HCT116 (cell line): ENCODE data around the gene ASF1A. TPM values are rescaled to one million over a fixed set of nuclear protein-coding genes. Genes with fewer than 3 reads are reported as not detected.

Experiments used
- ATAC-seq: fragments of 200-7000 bp; cut with Tn5 transposase; 2 replicates; pipeline ENCODE4 v1.9.1; 2020; ENCODE audit warnings: mild to moderate bottlenecking, moderate library complexity
- BruUV-seq: library from RNA; stranded (reverse); fragments of 400-500 nt; replicated peaks from 2 replicates; lab custom pipeline; 2021; lab: Mats Ljungman, UMichigan
- CTCF ChIA-PET: fragments of 300-600 bp; sonication (Branson Sonifier 250); formaldehyde crosslinking; loops from one replicate; lab custom pipeline; 2021; ENCODE audit warnings: antibody characterized with exemption; lab: Charles Lee
- POLR2A ChIA-PET: fragments of 300-600, 350-600 bp; sonication (Branson Sonifier 250); formaldehyde crosslinking; loops from one replicate; lab custom pipeline; 2021; ENCODE audit warnings: antibody characterized with exemption; lab: Charles Lee
- RAD21 ChIA-PET, 2 experiments: fragments of 300-600 bp; sonication (Branson Sonifier 250); formaldehyde crosslinking; loops; one replicate each; lab custom pipeline; 2023; ENCODE audit warnings: low total read pairs in 2 of 2; ENCODE audit not compliant: uncharacterized antibody in 2 of 2, unreplicated experiment in 2 of 2, low non-redundant PET in 1 of 2; lab: Charles Lee
- DNase-seq: peaks from one replicate; pipeline ENCODE4 v3.0.0-alpha.2; 2010; ENCODE audit warnings: low read depth, low spot score
- H2AFZ ChIP-seq: fragments of 200-600 bp; shearing (Covaris generic), sonication (generic); 2 replicates; pipeline ENCODE4 v1.6.1; 2017; ENCODE audit warnings: low read depth, mixed run types, mixed read lengths, antibody characterized with exemption, low read length; ENCODE audit not compliant: poor library complexity, severe bottlenecking
- H3K27ac ChIP-seq: 2 replicates; pipeline ENCODE4 v1.5.1; 2012; ENCODE audit warnings: low read depth, low read length
- H3K27me3 ChIP-seq: fragments of 200-600 bp; sonication (generic); 2 replicates; pipeline ENCODE4 v1.6.1; 2016; ENCODE audit warnings: mixed run types, low read length, mixed read lengths; ENCODE audit not compliant: insufficient read depth
- H3K36me3 ChIP-seq, 2 experiments: fragments of 200-500 bp in 1 of 2; fragments of 200-600 bp in 1 of 2; sonication (Bioruptor generic) in 1 of 2; sonication (generic) in 1 of 2; 2 replicates each; pipeline versions ENCODE4 v1.5.1 to v1.6.1; 2014 to 2016; ENCODE audit warnings: low read length in 2 of 2, inconsistent platforms in 1 of 2, mixed read lengths in 1 of 2, mixed run types in 1 of 2; ENCODE audit not compliant: insufficient read depth in 2 of 2, control insufficient read depth in 1 of 2
- H3K4me1 ChIP-seq, 2 experiments: fragments of 200-600 bp in 1 of 2; sonication (generic) in 1 of 2; 2 replicates each; pipeline versions ENCODE4 v1.5.1 to v1.6.1; 2012 to 2017; ENCODE audit warnings: low read length in 2 of 2, inconsistent platforms in 1 of 2, mild to moderate bottlenecking in 1 of 2, mixed read lengths in 1 of 2, mixed run types in 1 of 2, moderate library complexity in 1 of 2; ENCODE audit not compliant: insufficient read depth in 2 of 2, control insufficient read depth in 1 of 2
- H3K4me2 ChIP-seq: fragments of 200-600 bp; sonication (generic); 2 replicates; pipeline ENCODE4 v1.6.1; 2017; ENCODE audit warnings: mixed run types, low read length, mixed read lengths
- H3K4me3 ChIP-seq, 2 experiments: fragments of 200-600 bp in 1 of 2; sonication (generic) in 1 of 2; replicated peaks in 1 of 2; 2 replicates each; pipeline ENCODE4 v1.5.1; 2011 to 2016; ENCODE audit warnings: low read length in 2 of 2, control low read depth in 1 of 2, low read depth in 1 of 2, mild to moderate bottlenecking in 1 of 2, mixed read lengths in 1 of 2, mixed run types in 1 of 2
- H3K79me2 ChIP-seq: fragments of 200-600 bp; sonication (generic); 2 replicates; pipeline ENCODE4 v1.6.1; 2017; ENCODE audit warnings: mild to moderate bottlenecking, mixed run types, low read length, moderate library complexity, mixed read lengths; ENCODE audit not compliant: insufficient read depth
- H3K9ac ChIP-seq: fragments of 200-600 bp; sonication (generic); 2 replicates; pipeline ENCODE4 v1.6.1; 2016; ENCODE audit warnings: low read length, mixed read lengths
- H3K9me2 ChIP-seq: fragments of 200-600 bp; sonication (generic), shearing (Covaris generic); 2 replicates; pipeline ENCODE4 v1.6.1; 2017; ENCODE audit warnings: mixed run types, mild to moderate bottlenecking, moderate library complexity; ENCODE audit not compliant: insufficient read depth
- H3K9me3 ChIP-seq, 2 experiments: fragments of 200-500 bp in 1 of 2; fragments of 200-600 bp in 1 of 2; sonication (Bioruptor generic) in 1 of 2; sonication (generic) in 1 of 2; 2 replicates each; pipeline ENCODE4 v1.6.1; 2014 to 2017; ENCODE audit warnings: low read length in 2 of 2, mixed read lengths in 2 of 2, inconsistent platforms in 1 of 2, low read depth in 1 of 2, mild to moderate bottlenecking in 1 of 2, mixed run types in 1 of 2, moderate library complexity in 1 of 2; ENCODE audit not compliant: control insufficient read depth in 1 of 2, insufficient read depth in 1 of 2
- H4K20me1 ChIP-seq: fragments of 200-600 bp; sonication (generic), shearing (Covaris generic); 2 replicates; pipeline ENCODE4 v1.6.1; 2017; ENCODE audit warnings: mixed run types, mild to moderate bottlenecking, moderate library complexity; ENCODE audit not compliant: insufficient read depth
- CBX3 ChIP-seq: IDR thresholded peaks from 2 replicates; pipeline ENCODE4 v1.6.1; 2012; ENCODE audit warnings: low read depth
- CEBPB ChIP-seq: IDR thresholded peaks from 2 replicates; pipeline ENCODE4 v1.6.1; 2012; ENCODE audit warnings: low read depth
- EGR1 ChIP-seq: IDR thresholded peaks from 2 replicates; pipeline ENCODE4 v1.6.1; 2012; ENCODE audit warnings: low read depth
- EZH2 ChIP-seq: fragments of 200-600 bp; sonication (generic); IDR thresholded peaks from 2 replicates; pipeline ENCODE4 v1.6.1; 2017; ENCODE audit warnings: antibody characterized with exemption, mixed run types
- EZH2phosphoT487 ChIP-seq: fragments of 200-600 bp; IDR thresholded peaks from 2 replicates; pipeline ENCODE4 v1.6.1; 2018; ENCODE audit warnings: antibody characterized with exemption, borderline replicate concordance
- FOSL1 ChIP-seq: IDR thresholded peaks from 2 replicates; pipeline ENCODE4 v1.6.1; 2012; ENCODE audit warnings: low read depth
- JUND ChIP-seq: IDR thresholded peaks from 2 replicates; pipeline ENCODE4 v1.6.1; 2012
- POLR2A ChIP-seq: IDR thresholded peaks from 2 replicates; pipeline ENCODE4 v1.7.0; 2011; ENCODE audit warnings: borderline replicate concordance; ENCODE audit not compliant: insufficient read depth, insufficient read length; ENCODE audit errors: extremely low read depth
- RAD21 ChIP-seq: IDR thresholded peaks from 2 replicates; pipeline ENCODE4 v1.6.1; 2012; ENCODE audit warnings: low read depth, mild to moderate bottlenecking
- TCF7L2 ChIP-seq: IDR thresholded peaks from 2 replicates; pipeline ENCODE4 v1.7.0; 2011; ENCODE audit warnings: borderline replicate concordance, inconsistent platforms; ENCODE audit not compliant: insufficient read depth, insufficient read length; ENCODE audit errors: extremely low read depth
- ZNF274 ChIP-seq: fragments of 200-500 bp; sonication (Bioruptor generic); IDR thresholded peaks from 2 replicates; pipeline ENCODE4 v1.6.1; 2014; ENCODE audit warnings: mild to moderate bottlenecking, low read depth, low read length, inconsistent platforms
- intact Hi-C: fragments of 100-400 bp; cut with micrococcal nuclease; formaldehyde crosslinking; loops from 2 replicates; pipeline ENCODE4 v1.10.0; 2022
- total RNA-seq: library from RNA; stranded (reverse); gene quantifications from one replicate; pipeline ENCODE4 v1.2.1, GENCODE V29; 2021; ENCODE audit not compliant: unreplicated experiment
- TF ChIP-seq, protein P1 (sequence below): IDR thresholded peaks from 2 replicates; pipeline ENCODE4 v1.6.1; 2011; ENCODE audit warnings: mild to moderate bottlenecking, low read length, moderate library complexity; ENCODE audit not compliant: insufficient replicate concordance; ENCODE audit errors: extremely low read depth
- TF ChIP-seq, protein P2 (sequence below): IDR thresholded peaks from 2 replicates; pipeline ENCODE4 v1.6.1; 2012
- TF ChIP-seq, protein P3 (sequence below): IDR thresholded peaks from 2 replicates; pipeline ENCODE4 v1.6.1; 2012

Gene ASF1A
- total RNA-seq, 1 experiment from 2014 or later = 23.3 TPM

DNA sequence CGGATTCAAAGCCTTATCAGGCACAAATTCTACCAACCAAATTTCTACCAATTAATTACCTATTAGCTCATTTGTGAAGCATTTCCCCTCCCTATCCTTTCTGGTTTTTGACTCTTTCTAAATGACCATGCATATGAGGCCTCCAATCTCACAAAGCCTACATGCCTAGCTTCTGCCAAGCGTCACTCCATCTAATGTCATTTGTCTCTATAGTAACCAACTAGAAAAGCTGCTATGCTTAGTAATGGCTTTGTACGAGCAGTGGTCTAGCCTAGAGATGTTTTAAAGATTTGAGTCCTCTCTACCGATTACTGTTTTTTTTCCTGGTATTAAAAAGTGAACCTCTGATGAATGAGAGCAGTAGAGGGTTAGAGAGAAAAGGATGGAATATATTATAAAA, 4.8 kb upstream of the ASF1A start:
- Histone ChIP-seq H3K9me2 (no peaks in the 10 kb centered on the region), H3K4me3 (no peak overlapping the region), H2AFZ (no peak overlapping the region), H3K4me1 (peaks cover 4 to 8% of the 10 kb centered on the region in 2 experiments; a peak in 3 of 4 replicates), H3K27me3 (no peaks in the 10 kb centered on the region), H3K9me3 (no peaks in the 10 kb centered on the region), H3K27ac (no peak overlapping the region), H4K20me1 (no peaks in the 10 kb centered on the region), H3K4me2 (no peak overlapping the region), H3K79me2 (peaks cover 28% of the 10 kb centered on the region), H3K9ac (no peak overlapping the region), H3K36me3 (no peaks in the 10 kb centered on the region)
- intact Hi-C loops = no loop called here
- ChIA-PET RAD21 (no interaction called here), CTCF (interaction anchor here (1.1 kb wide), 1 partner anchor 324 kb away, joined by 3 read pairs; no protein-coding TSS in a partner anchor), POLR2A (no interaction called here)
- DNase-seq (no peak), ATAC-seq (no peak)
- no TSS peak for BruUV-seq
- TF ChIP-seq ZNF274 (no peak), RAD21 (no peak), POLR2A (no peak), JUND (no peak), EGR1 (no peak)
- TF ChIP-seq, all 23 proteins: peak for 0

DNA sequence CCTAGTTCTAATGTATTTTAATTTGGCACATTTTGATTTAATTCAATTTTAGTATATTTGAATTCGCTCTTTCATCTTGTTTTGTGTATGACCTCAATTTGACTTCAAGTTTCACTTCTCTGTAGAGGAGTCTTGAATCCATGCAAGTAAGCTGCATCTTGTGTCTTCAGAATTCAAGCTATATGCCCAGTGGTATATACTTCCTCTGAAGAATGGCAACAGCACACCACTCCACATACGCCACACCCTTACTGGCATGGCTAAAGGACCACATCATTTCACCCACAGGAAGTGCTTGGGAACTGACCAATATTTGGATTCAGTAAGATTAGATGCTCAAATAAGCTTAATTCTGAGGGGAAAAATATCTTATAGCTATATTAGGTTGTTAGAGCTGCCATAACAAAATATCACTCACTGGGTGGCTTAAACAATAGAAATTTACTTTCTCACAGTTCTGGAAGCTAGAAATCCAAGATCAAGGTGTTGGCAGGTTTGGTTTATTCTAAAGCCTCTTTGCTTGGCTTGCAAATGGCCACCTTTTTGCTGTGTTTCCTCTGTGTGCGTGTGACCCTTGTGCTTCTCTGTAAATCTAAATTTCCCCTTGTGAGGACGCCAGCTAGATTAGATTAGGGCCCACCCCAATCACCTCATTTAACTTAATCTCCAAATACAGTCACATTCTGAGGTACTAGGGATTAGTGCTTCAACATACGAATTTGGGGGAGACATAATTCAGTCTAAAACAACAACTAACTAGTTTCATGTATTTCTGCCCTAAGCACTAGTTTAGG, 2.8 kb upstream of the ASF1A start:
- Histone ChIP-seq H3K27me3 (no peaks in the 10 kb centered on the region), H3K4me2 (no peak overlapping the region), H3K9ac (no peak overlapping the region), H3K9me2 (no peaks in the 10 kb centered on the region), H3K9me3 (no peaks in the 10 kb centered on the region)
- POLR2A ChIA-PET = no interaction called here
- CTCF ChIA-PET = no interaction called here
- DNase-seq = no peak
- no TSS peak for BruUV-seq
- TF ChIP-seq CBX3 (no peak), FOSL1 (no peak), EZH2 (no peak), EZH2phosphoT487 (no peak), EGR1 (no peak), CEBPB (no peak), POLR2A (no peak), RAD21 (no peak), TCF7L2 (no peak), JUND (no peak)
- TF ChIP-seq, protein P1, sequence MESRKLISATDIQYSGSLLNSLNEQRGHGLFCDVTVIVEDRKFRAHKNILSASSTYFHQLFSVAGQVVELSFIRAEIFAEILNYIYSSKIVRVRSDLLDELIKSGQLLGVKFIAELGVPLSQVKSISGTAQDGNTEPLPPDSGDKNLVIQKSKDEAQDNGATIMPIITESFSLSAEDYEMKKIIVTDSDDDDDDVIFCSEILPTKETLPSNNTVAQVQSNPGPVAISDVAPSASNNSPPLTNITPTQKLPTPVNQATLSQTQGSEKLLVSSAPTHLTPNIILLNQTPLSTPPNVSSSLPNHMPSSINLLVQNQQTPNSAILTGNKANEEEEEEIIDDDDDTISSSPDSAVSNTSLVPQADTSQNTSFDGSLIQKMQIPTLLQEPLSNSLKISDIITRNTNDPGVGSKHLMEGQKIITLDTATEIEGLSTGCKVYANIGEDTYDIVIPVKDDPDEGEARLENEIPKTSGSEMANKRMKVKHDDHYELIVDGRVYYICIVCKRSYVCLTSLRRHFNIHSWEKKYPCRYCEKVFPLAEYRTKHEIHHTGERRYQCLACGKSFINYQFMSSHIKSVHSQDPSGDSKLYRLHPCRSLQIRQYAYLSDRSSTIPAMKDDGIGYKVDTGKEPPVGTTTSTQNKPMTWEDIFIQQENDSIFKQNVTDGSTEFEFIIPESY = no peak
- TF ChIP-seq, protein P2, sequence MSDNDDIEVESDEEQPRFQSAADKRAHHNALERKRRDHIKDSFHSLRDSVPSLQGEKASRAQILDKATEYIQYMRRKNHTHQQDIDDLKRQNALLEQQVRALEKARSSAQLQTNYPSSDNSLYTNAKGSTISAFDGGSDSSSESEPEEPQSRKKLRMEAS = no peak
- TF ChIP-seq, protein P3, sequence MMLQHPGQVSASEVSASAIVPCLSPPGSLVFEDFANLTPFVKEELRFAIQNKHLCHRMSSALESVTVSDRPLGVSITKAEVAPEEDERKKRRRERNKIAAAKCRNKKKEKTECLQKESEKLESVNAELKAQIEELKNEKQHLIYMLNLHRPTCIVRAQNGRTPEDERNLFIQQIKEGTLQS = no peak
- TF ChIP-seq, all 23 proteins: peak for 0
- Histone ChIP-seq H3K4me3 (no peak overlapping the region), H3K4me1 (peaks cover 7 to 12% of the 10 kb centered on the region in 2 experiments), H3K79me2 (peaks cover 41% of the 10 kb centered on the region), H3K36me3 (no peaks in the 10 kb centered on the region), H4K20me1 (no peaks in the 10 kb centered on the region), H3K27ac (no peak overlapping the region), H2AFZ (no peak overlapping the region)
- RAD21 ChIA-PET = no interaction called here
- no peak for ATAC-seq
- intact Hi-C loops = loop anchor here (10.0 kb wide), 2 partner anchors 236 to 326 kb away; partner anchors contain the start of gene CEP85L
